Naive B cell (primary cell): ENCODE results near the gene CLDN12. TPM values are rescaled to one million over a fixed set of nuclear protein-coding genes. Genes with fewer than 3 reads are reported as not detected.
"Not testable (repeated sequence)": the region's sequence is repeated elsewhere in the genome, so short reads cannot be mapped to it uniquely, and the experiment has no call there.

ENCODE experiments used
- ATAC-seq, 2 donors: fragments of 150-1000 bp; cut with Tn5 transposase; 2 replicates each; pipeline ENCODE4 v1.10.0; 2021; ENCODE audit warnings: low read depth in 2 of 2, mild to moderate bottlenecking in 2 of 2, moderate library complexity in 2 of 2
- DNase-seq: peaks from one replicate; pipeline ENCODE4 v3.0.0; 2022
- H3K27ac Mint-ChIP-seq, 6 donors: one replicate each; pipeline ENCODE4 v1.8.0; 2020 to 2022; ENCODE audit warnings: mild to moderate bottlenecking in 6 of 6, mixed read lengths in 6 of 6, moderate library complexity in 5 of 6, inconsistent platforms in 2 of 6
- H3K27me3 Mint-ChIP-seq, 3 donors: one replicate each; pipeline ENCODE4 v1.8.0; 2021 to 2022; ENCODE audit warnings: mixed read lengths in 3 of 3, mild to moderate bottlenecking in 1 of 3
- H3K36me3 Mint-ChIP-seq, 2 donors: one replicate each; pipeline ENCODE4 v1.8.0; 2020 to 2022; ENCODE audit warnings: mixed read lengths in 2 of 2, inconsistent platforms in 1 of 2, mild to moderate bottlenecking in 1 of 2
- H3K4me1 Mint-ChIP-seq, 3 donors: one replicate each; pipeline ENCODE4 v1.8.0; 2020 to 2022; ENCODE audit warnings: mixed read lengths in 3 of 3, inconsistent platforms in 1 of 3, mild to moderate bottlenecking in 1 of 3, moderate library complexity in 1 of 3
- H3K4me3 Mint-ChIP-seq, 8 donors: one replicate each; pipeline ENCODE4 v1.8.0; 2020 to 2022; ENCODE audit warnings: mild to moderate bottlenecking in 8 of 8, mixed read lengths in 8 of 8, moderate library complexity in 8 of 8, inconsistent platforms in 2 of 8
- H3K9me3 Mint-ChIP-seq, 7 donors: one replicate each; pipeline ENCODE4 v1.8.0; 2020 to 2022; ENCODE audit warnings: mixed read lengths in 7 of 7, mild to moderate bottlenecking in 5 of 7, inconsistent platforms in 2 of 7, moderate library complexity in 1 of 7
- polyA plus RNA-seq, 6 donors: library from polyadenylated mRNA; unstranded; fragments of 300-500 nt; fragmentation: Illumina TruSeq; gene quantifications; one replicate each; pipeline ENCODE4 v1.2.3, GENCODE V29; 2021; ENCODE audit warnings: low read depth in 6 of 6

CLDN12 gene
- polyA plus RNA-seq, 6 donors from 2014 or later, result 0.35 to 1.5 (median 0.60) TPM; not detected in 1

DNA sequence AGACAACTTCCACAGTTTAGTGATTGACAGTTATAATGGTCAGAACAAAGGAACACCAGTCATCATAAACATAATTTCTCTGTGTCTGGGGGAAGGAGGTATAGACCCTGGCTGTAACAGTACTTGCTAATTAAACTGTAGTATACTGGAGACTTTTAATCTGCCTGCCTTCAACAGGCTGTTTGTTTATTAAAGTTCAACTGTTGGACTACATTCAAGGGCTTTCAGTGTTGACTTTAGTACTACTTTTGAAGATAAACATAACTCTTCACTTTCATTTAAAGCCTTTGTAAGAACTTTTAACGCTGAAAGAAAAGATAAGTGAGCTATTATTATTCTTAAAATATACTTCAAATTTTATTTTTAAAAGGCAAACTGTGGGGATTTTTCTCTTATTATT lies 50.7 kb downstream of the CLDN12 start:
- Mint-ChIP-seq H3K27me3 (peaks cover 5 to 9% (median 7%) of the 10 kb centered on the region in 3 donors), H3K4me3 (no peak overlapping the region)

DNA sequence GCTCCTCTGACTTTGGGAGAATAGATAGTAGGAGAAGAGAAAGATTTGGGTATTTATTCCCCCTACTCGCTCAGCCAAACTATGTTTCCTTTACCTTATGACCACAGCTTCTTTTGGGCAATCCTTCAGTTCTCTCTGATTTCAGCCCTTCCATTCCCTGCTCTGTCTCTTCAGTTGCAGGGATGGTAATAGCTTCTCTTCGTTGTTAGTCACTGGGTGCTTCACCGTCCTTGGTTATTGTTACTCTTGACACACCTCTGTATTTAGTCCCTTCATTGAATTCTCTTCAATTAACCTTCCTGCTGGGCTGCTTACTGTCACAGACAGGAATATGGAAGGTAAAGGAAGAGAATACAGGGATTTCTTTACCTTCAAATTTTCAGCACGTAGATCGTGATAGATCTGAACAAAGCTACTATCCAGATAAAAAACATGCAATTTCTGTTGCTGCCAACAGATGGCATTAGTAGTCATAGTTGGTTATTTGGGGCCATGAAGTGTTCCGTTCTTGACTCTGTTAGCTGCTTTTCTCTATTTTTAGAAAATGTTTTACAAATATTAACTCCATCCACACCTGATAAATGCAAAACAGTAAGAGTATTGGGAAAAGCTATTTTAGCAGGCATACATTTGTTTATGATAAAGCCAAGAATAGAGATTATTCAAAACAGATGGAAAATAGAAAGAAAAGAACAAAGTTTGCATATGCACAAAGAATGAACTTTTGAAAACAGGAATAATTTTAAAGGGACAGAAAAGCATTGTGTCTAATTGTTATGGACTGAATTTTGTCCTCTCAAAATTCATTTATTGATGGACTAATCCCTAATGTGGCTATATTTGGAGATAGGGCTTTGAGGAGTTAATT lies 52.1 kb downstream of the CLDN12 start:
- H3K9me3 Mint-ChIP-seq, result no peaks in the 10 kb centered on the region
- peaks cover 7 to 10% (median 9%) of the 10 kb centered on the region in 3 donors for H3K4me1 Mint-ChIP-seq
- H3K27me3 Mint-ChIP-seq, result peaks cover 5 to 9% (median 7%) of the 10 kb centered on the region in 3 donors
- H3K36me3 Mint-ChIP-seq, result no peaks in the 10 kb centered on the region
- peak overlapping the region in 4 of 8 donors; percentile 21 to 67 (median 44) for H3K4me3 Mint-ChIP-seq
- ATAC-seq (peak; percentile 64 to 71), DNase-seq (peak; percentile 30)
- H3K27ac Mint-ChIP-seq, result peak overlapping the region in 3 of 6 donors; percentile 1 to 88 (median 2)

More for the DNA sequence above, 50.7 kb downstream of the CLDN12 start:
- Mint-ChIP-seq H3K4me1 (peaks cover 7 to 10% (median 9%) of the 10 kb centered on the region in 3 donors), H3K27ac (no peak overlapping the region), H3K9me3 (no peaks in the 10 kb centered on the region), H3K36me3 (no peaks in the 10 kb centered on the region)
- DNase-seq, result no peak
- ATAC-seq, result no peak

DNA sequence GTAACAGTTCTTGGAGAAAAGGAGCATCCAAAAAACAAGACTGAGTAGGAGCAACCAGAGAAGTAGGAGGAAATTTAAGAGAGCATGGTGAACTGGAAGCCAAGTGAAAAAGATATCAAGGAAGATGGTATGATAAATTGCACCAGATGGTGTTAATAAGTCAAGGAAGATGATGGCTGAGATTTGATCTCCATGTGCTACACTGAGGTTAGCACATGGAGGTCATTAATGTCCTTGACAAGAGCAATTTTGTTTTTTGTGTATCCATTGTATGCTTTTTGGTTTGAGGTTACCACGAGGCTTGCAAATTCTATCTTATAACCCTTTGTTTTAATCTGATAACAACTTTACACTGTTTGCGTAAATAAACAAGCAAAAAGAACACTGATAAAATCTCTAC lies 54.8 kb downstream of the CLDN12 start:
- Mint-ChIP-seq H3K4me3 (no peak overlapping the region), H3K27ac (peak overlapping the region in 1 of 6 donors; percentile 66), H3K4me1 (peaks cover 7 to 10% (median 9%) of the 10 kb centered on the region in 3 donors), H3K36me3 (peaks cover 0 to 1% of the 10 kb centered on the region in 2 donors), H3K27me3 (peaks cover 5 to 9% (median 7%) of the 10 kb centered on the region in 3 donors), H3K9me3 (peaks cover 0 to under 1% (median 0%) of the 10 kb centered on the region in 7 donors)
- DNase-seq (no peak), ATAC-seq (no peak)

DNA sequence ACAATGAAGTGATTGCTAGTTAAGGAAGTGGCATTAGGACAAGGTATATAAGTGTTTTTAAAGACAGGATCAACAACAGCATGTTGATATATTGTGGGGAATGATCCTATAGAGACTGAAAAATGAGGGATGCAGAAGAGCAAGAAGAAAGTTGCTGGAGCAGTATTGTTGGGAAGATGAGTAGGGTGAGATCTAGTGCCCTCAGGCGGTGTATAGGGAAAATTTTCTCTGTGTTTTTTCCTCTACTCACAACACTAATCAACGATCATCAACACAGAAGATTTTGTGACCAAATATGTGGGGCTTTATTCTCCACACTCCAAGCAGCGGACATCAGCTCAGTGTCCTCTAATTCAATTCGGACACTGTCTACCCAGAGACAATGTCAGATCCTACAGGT lies 56.6 kb downstream of the CLDN12 start:
- peaks cover 3 to 18% (median 16%) of the 10 kb centered on the region in 7 donors for H3K9me3 Mint-ChIP-seq
- H3K4me3 Mint-ChIP-seq, result no peak overlapping the region
- peaks cover 5 to 9% (median 7%) of the 10 kb centered on the region in 3 donors for H3K27me3 Mint-ChIP-seq
- no peak overlapping the region for H3K27ac Mint-ChIP-seq
- H3K4me1 Mint-ChIP-seq, result peaks cover 7 to 15% (median 15%) of the 10 kb centered on the region in 3 donors
- H3K36me3 Mint-ChIP-seq, result peaks cover 0 to 9% of the 10 kb centered on the region in 2 donors
- no peak for ATAC-seq
- DNase-seq, result no peak

DNA sequence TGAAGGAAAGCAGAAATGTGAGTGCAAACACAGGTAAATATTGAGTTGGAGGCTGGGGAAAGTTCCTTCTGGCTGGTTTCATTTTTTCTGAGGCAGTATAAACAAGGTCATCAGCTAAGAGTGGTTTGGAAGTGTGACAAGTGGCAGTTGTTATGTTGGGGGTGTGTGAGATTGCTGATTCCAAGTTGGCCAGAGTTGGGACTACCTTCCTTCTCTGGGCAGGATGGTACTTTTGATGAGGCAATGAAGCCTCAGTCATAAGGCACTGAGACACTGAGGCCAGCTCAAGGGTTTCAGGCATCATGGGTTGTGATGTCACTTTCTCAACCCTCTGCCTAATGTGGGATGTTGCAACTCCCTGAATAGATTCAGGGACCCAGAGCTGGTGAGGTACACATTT lies 58.0 kb downstream of the CLDN12 start:
- Mint-ChIP-seq H3K27ac (peak overlapping the region in 2 of 6 donors; percentile 0 to 49), H3K9me3 (peaks cover 9 to 29% (median 27%) of the 10 kb centered on the region in 7 donors), H3K4me1 (peaks cover 0 to 6% (median 5%) of the 10 kb centered on the region in 3 donors), H3K36me3 (peaks cover 0 to 22% of the 10 kb centered on the region in 2 donors), H3K4me3 (peak overlapping the region in 1 of 8 donors; percentile 19), H3K27me3 (peaks cover 0 to 6% (median 0%) of the 10 kb centered on the region in 3 donors)
- no peak for DNase-seq
- no peak for ATAC-seq

DNA sequence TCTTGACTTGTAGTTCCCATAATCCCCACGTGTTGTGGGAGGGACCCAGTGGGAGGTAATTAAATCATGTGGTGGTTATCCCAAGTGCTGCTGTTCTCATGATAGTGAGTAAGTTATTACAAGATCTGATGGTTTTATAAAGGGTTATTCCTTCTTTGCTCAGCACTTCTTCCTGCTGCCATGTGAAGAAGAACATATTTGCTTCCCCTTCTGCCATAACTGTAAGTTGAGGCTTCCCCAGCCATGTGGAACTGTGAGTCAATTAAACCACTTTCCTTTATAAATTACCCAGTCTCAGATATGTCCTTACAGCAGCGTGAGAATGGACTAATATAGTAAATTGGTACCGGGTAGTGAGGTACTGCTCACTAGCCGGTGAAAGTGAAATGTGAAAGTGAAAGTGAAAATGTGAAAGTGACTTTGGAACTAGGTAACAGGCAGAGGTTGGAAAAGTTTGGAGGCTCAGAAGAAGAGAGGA lies 59.9 kb downstream of the CLDN12 start:
- peak; percentile 5 for DNase-seq
- Mint-ChIP-seq H3K9me3 (peaks cover 9 to 29% (median 27%) of the 10 kb centered on the region in 7 donors), H3K4me3 (peak overlapping the region; percentile 7 to 82 (median 57)), H3K36me3 (peaks cover 0 to 23% of the 10 kb centered on the region in 2 donors), H3K27ac (peak overlapping the region in 2 of 6 donors; percentile 0 to 14)
- H3K4me1 Mint-ChIP-seq, H3K27me3 Mint-ChIP-seq: not testable (repeated sequence)
- peak; percentile 58 to 75 for ATAC-seq

Other genes starting within 250 kb of the CLDN12 start
- gene STEAP1, start 249.0 kb upstream of the CLDN12 start, polyA plus RNA-seq, result under 1 TPM in 1 of 6 donors, not detected in 5; 0.83 TPM
- gene STEAP2, start 191.7 kb upstream of the CLDN12 start, polyA plus RNA-seq, result not detected
- not detected for gene CFAP69, start 158.3 kb upstream of the CLDN12 start, polyA plus RNA-seq
- gene FAM237B, start 82.2 kb upstream of the CLDN12 start, polyA plus RNA-seq, result not detected
- gene GTPBP10, start 56.7 kb upstream of the CLDN12 start, polyA plus RNA-seq, result 10 to 100 TPM; 33.2 to 53.2 (median 47.9) TPM
- gene PTTG1IP2, start 66.2 kb downstream of the CLDN12 start, polyA plus RNA-seq, result not detected
- 10 to 100 TPM; 22.8 to 55.5 (median 42.3) TPM for gene CDK14, start 192.9 kb downstream of the CLDN12 start, polyA plus RNA-seq